Thyroid gland (tissue), 4 donors: ENCODE measurements around the gene EMP1. TPM values are rescaled to one million over a fixed set of nuclear protein-coding genes. Genes with fewer than 3 reads are reported as not detected.

ENCODE experiments used
- DNase-seq, 2 donors: peaks; one replicate each; pipeline ENCODE4 v3.0.0-alpha.2; 2019
- H3K27ac ChIP-seq, 3 donors: fragments of 200-600 bp; sonication (generic); 1 replicate in 2 of 3; 2 replicates in 1 of 3; pipeline ENCODE4 v1.5.1; 2016 to 2019; ENCODE audit warnings: mild to moderate bottlenecking in 1 of 3, moderate library complexity in 1 of 3
- H3K27me3 ChIP-seq: fragments of 200-600 bp; sonication (generic); one replicate; pipeline ENCODE4 v1.5.1; 2019
- H3K36me3 ChIP-seq, 2 donors: fragments of 200-600 bp; sonication (generic); one replicate each; pipeline ENCODE4 v1.5.1; 2016 to 2019
- H3K4me1 ChIP-seq, 2 donors: fragments of 200-600 bp; sonication (generic); one replicate each; pipeline ENCODE4 v1.5.1; 2017 to 2019
- H3K4me3 ChIP-seq, 3 donors: fragments of 200-600 bp; sonication (generic); replicated peaks in 1 of 3; 1 replicate in 2 of 3; 2 replicates in 1 of 3; pipeline ENCODE4 v1.5.1; 2016; ENCODE audit warnings: mild to moderate bottlenecking in 1 of 3
- H3K9me3 ChIP-seq: fragments of 200-600 bp; sonication (generic); one replicate; pipeline ENCODE4 v1.5.1; 2017
- POLR2A ChIP-seq, 2 donors: fragments of 450-650 bp; IDR thresholded peaks; one replicate each; pipeline ENCODE4 v1.6.1; 2017; ENCODE audit warnings: antibody characterized with exemption in 2 of 2, mild to moderate bottlenecking in 2 of 2, moderate library complexity in 1 of 2
- WGBS, 2 donors: methylation state at CpG; one replicate each; pipeline ENCODE4 v1.1.5; 2017; 5-methylcytosine and 5-hydroxymethylcytosine counted together
- intact Hi-C: fragments of 100-400 bp; cut with DNase I; formaldehyde crosslinking; loops from one replicate; pipeline ENCODE4 v1.15.1; 2023
- total RNA-seq, 4 donors: library from RNA; depleted of rRNA; stranded (reverse); fragments of >200 nt; gene quantifications; one replicate each; pipeline ENCODE4 v1.2.3, GENCODE V29; 2016
- TF ChIP-seq, protein P1 (sequence below), 6 experiments: fragments of 200-600 bp in 3 of 6; fragments of 450-650 bp in 3 of 6; sonication (generic) in 3 of 6; IDR thresholded peaks; one replicate each; pipeline ENCODE4 v1.5.1; 2016 to 2019; ENCODE audit warnings: antibody characterized with exemption in 6 of 6, mild to moderate bottlenecking in 2 of 6, inconsistent platforms in 1 of 6, moderate library complexity in 1 of 6

EMP1 gene
- total RNA-seq, 4 donors from 2014 or later = 459 to 634 (median 503) TPM

GRCh38 chr12:13218641-13219040, 22.1 kb downstream of the EMP1 start:
- no peaks in the 10 kb centered on the region for H3K9me3 ChIP-seq
- H3K4me1 ChIP-seq = peaks cover 0 to 5% of the 10 kb centered on the region in 2 donors
- H3K4me3 ChIP-seq = no peak overlapping the region
- H3K36me3 ChIP-seq = peaks cover 47 to 49% of the 10 kb centered on the region in 2 donors
- TF ChIP-seq, protein P1, sequence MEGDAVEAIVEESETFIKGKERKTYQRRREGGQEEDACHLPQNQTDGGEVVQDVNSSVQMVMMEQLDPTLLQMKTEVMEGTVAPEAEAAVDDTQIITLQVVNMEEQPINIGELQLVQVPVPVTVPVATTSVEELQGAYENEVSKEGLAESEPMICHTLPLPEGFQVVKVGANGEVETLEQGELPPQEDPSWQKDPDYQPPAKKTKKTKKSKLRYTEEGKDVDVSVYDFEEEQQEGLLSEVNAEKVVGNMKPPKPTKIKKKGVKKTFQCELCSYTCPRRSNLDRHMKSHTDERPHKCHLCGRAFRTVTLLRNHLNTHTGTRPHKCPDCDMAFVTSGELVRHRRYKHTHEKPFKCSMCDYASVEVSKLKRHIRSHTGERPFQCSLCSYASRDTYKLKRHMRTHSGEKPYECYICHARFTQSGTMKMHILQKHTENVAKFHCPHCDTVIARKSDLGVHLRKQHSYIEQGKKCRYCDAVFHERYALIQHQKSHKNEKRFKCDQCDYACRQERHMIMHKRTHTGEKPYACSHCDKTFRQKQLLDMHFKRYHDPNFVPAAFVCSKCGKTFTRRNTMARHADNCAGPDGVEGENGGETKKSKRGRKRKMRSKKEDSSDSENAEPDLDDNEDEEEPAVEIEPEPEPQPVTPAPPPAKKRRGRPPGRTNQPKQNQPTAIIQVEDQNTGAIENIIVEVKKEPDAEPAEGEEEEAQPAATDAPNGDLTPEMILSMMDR (IDR thresholded peaks at IDR 0.05) = no peak
- no peak for TF ChIP-seq POLR2A (IDR thresholded peaks at IDR 0.05)
- intact Hi-C loops = no loop called here
- 95 to 96% methylated on average over 3 of the region's 3 CpGs for WGBS, 2 donors
- no peak for DNase-seq
- no peak overlapping the region for H3K27ac ChIP-seq
- no peaks in the 10 kb centered on the region for H3K27me3 ChIP-seq

GRCh38 chr12:13219320-13219719, 22.8 kb downstream of the EMP1 start:
- Histone ChIP-seq H3K27me3 (no peaks in the 10 kb centered on the region), H3K36me3 (peaks cover 41 to 42% of the 10 kb centered on the region in 2 donors), H3K27ac (no peak overlapping the region), H3K4me3 (no peak overlapping the region), H3K9me3 (no peaks in the 10 kb centered on the region), H3K4me1 (peaks cover 0 to 5% of the 10 kb centered on the region in 2 donors)
- DNase-seq = no peak
- WGBS, 2 donors = 93 to 95% methylated on average over 3 of the region's 3 CpGs
- intact Hi-C loops = no loop called here
- no peak for TF ChIP-seq POLR2A (IDR thresholded peaks at IDR 0.05)
- TF ChIP-seq, protein P1 (IDR thresholded peaks at IDR 0.05) = no peak

- Histone ChIP-seq H3K27me3 (no peaks in the 10 kb centered on the region), H3K36me3 (peaks cover 25 to 27% of the 10 kb centered on the region in 2 donors), H3K4me1 (peaks cover 0 to 5% of the 10 kb centered on the region in 2 donors), H3K4me3 (no peak overlapping the region), H3K9me3 (no peaks in the 10 kb centered on the region), H3K27ac (no peak overlapping the region)
- DNase-seq = no peak
- TF ChIP-seq POLR2A (IDR thresholded peaks at IDR 0.05) = no peak
- TF ChIP-seq, protein P1 (IDR thresholded peaks at IDR 0.05) = no peak
- 86 to 92% methylated on average over 3 of the region's 3 CpGs for WGBS, 2 donors
- intact Hi-C loops = no loop called here
Observed at GRCh38 chr12:13220838-13221237, 24.3 kb downstream of the EMP1 start.

DNA sequence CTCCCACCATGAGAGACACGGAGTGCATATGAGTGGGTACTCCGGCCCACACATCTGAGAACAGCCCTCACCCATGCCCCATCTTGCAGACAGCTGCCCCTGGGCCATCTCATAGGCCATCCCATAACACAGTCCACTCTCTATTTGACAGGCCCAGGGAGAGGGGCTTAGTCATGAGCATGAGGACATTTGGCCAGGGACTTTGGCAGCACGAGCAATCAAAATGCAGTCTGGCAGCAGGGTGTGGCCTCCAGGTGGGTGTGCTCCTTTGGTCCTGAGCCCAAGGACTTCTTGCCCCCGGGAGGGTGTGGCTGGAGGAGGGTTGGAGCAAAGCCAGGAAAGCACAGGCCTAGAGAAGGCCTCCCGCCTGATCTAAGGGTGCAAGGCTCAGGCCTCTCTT, 25.6 kb downstream of the EMP1 start:
- WGBS, 2 donors = 55 to 67% methylated on average over 3 to 5 of the region's 5 CpGs
- Histone ChIP-seq H3K36me3 (peaks cover 14% of the 10 kb centered on the region in 2 donors), H3K27me3 (no peaks in the 10 kb centered on the region), H3K4me1 (peaks cover 0 to 5% of the 10 kb centered on the region in 2 donors), H3K4me3 (no peak overlapping the region), H3K9me3 (no peaks in the 10 kb centered on the region), H3K27ac (no peak overlapping the region)
- TF ChIP-seq, protein P1 (IDR thresholded peaks at IDR 0.05) = no peak
- no peak for TF ChIP-seq POLR2A (IDR thresholded peaks at IDR 0.05)
- intact Hi-C loops = no loop called here
- DNase-seq = peak; percentile 28 to 31

GRCh38 chr12:13223179-13223804, 26.8 kb downstream of the EMP1 start:
- TF ChIP-seq, protein P1 (IDR thresholded peaks at IDR 0.05) = no peak
- TF ChIP-seq POLR2A (IDR thresholded peaks at IDR 0.05) = no peak
- Histone ChIP-seq H3K4me1 (peaks cover 0 to 5% of the 10 kb centered on the region in 2 donors), H3K27me3 (no peaks in the 10 kb centered on the region), H3K4me3 (no peak overlapping the region), H3K36me3 (peaks cover 2% of the 10 kb centered on the region in 2 donors), H3K27ac (no peak overlapping the region), H3K9me3 (no peaks in the 10 kb centered on the region)
- intact Hi-C loops = no loop called here
- no peak for DNase-seq
- 84 to 93% methylated on average over 5 of the region's 5 CpGs for WGBS, 2 donors
